GM12875 (cell line): ENCODE data around the gene VRK1.

Experiments used
- H3K4me3 ChIP-seq: one replicate; pipeline ENCODE4 v1.5.1; 2011; ENCODE audit warnings: low read depth, low read length, control low read depth
- TF ChIP-seq, protein P1 (sequence below): IDR thresholded peaks from 2 replicates; pipeline ENCODE4 v1.5.1; 2011; ENCODE audit warnings: low read depth, mild to moderate bottlenecking, control low read depth, inconsistent platforms, low read length, moderate library complexity, borderline replicate concordance; ENCODE audit not compliant: insufficient read depth

Gene VRK1

DNA sequence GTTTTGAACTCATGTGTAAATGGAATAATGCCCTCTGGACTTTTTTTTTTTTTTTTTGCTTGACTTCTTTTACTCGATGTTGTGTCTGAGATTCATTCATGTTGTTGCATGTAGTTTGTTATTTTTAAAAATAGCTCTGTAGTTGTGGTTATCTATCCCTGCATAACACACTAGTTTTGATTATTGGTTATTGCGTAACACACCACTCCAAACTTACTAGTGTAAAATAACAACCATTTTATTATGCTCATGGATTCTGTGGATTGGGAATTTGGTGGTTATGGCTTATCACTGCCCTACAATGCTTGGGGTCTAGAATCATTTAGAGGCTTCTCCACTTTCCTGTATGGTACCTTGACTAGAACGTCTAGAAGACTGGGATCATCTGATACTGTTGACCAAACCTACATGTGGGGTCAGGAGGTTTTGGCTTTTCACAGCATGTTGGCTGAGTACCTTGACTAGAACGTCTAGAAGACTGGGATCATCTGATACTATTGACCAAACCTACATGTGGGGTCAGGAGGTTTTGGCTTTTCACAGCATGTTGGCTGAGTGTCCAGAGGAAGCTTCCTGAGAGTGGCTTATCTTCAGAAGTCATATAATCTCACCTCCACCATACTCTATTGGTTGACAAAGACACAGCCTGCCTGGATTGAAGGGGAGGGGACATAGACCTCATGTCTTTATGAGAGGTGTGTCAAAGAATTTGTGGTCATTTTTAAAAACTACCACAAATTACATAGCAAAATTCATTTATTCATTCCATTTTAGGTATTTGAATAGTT is 11.6 kb downstream of the VRK1 start:
- no peak overlapping the region for H3K4me3 ChIP-seq
- TF ChIP-seq, protein P1, sequence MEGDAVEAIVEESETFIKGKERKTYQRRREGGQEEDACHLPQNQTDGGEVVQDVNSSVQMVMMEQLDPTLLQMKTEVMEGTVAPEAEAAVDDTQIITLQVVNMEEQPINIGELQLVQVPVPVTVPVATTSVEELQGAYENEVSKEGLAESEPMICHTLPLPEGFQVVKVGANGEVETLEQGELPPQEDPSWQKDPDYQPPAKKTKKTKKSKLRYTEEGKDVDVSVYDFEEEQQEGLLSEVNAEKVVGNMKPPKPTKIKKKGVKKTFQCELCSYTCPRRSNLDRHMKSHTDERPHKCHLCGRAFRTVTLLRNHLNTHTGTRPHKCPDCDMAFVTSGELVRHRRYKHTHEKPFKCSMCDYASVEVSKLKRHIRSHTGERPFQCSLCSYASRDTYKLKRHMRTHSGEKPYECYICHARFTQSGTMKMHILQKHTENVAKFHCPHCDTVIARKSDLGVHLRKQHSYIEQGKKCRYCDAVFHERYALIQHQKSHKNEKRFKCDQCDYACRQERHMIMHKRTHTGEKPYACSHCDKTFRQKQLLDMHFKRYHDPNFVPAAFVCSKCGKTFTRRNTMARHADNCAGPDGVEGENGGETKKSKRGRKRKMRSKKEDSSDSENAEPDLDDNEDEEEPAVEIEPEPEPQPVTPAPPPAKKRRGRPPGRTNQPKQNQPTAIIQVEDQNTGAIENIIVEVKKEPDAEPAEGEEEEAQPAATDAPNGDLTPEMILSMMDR = no peak

DNA sequence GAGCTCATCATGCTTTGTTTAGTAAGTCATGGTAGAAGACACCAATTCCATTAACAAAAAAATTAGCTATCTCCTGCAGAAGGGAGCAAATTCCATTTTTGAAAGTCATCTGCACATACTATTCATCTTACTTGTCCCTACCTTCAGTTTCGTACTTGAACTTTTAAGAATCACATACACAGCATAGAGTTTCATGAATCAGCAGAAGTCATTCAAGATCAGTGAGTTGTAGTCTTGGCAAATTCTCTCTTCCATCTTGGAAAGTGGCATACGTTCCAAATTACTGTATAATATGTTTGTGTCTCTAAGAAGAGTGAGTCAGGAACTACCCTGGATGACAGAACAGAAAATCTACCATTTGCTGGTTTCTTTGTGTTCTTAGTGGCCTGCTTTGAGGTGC is 14.1 kb downstream of the VRK1 start:
- no peak overlapping the region for H3K4me3 ChIP-seq
- TF ChIP-seq, protein P1 = no peak

DNA sequence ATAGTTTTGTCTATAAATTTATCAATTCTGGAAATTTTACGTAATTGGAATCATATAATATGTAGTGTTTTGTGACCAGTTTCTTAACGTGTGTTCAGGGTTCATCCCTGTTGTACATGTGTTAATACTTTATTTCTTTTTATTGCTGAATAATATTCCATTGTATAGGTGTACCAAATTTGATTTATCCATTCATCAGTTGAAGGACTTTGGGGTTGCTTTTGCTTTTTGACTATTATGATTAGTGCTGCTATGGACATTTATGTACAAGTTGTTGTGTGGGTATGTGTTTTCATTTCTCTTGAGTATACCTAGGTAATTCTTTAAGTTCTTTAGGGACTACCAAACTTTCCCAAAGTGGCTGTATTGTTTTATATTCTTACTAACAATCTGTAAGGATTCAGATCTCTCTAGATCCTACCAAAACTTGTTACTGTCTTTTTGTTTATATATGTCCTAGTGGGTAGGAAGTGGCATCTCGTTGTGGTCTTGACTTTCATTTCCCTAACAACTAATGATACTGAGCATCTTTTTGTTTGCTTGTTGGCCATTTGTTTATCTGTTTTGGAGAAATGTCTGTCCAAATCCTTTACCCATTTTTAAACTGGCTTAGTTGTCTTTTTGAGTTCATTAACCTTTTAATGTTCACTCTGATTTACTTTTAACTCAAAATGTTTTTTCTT is 14.9 kb downstream of the VRK1 start:
- TF ChIP-seq, protein P1 = no peak
- no peak overlapping the region for H3K4me3 ChIP-seq

DNA sequence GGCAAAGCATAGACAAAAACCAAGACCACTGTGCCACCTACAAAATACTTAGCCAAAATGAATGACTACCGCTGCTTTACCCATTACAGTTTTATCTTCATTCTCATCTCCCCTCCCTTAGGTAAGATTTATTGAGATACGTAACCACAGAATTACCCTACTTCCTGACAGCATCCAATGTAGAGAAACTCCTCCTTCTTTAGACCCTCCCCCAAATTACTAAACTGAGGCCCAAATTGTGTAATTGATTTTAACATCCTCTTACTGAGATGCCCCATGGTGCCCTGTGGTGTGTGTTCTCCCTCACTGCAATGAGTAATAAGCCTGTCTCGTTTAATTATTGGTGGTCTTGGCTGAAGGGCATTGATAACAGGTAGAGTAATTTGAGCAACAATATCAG is 19.1 kb downstream of the VRK1 start:
- H3K4me3 ChIP-seq = no peak overlapping the region
- TF ChIP-seq, protein P1 = no peak

DNA sequence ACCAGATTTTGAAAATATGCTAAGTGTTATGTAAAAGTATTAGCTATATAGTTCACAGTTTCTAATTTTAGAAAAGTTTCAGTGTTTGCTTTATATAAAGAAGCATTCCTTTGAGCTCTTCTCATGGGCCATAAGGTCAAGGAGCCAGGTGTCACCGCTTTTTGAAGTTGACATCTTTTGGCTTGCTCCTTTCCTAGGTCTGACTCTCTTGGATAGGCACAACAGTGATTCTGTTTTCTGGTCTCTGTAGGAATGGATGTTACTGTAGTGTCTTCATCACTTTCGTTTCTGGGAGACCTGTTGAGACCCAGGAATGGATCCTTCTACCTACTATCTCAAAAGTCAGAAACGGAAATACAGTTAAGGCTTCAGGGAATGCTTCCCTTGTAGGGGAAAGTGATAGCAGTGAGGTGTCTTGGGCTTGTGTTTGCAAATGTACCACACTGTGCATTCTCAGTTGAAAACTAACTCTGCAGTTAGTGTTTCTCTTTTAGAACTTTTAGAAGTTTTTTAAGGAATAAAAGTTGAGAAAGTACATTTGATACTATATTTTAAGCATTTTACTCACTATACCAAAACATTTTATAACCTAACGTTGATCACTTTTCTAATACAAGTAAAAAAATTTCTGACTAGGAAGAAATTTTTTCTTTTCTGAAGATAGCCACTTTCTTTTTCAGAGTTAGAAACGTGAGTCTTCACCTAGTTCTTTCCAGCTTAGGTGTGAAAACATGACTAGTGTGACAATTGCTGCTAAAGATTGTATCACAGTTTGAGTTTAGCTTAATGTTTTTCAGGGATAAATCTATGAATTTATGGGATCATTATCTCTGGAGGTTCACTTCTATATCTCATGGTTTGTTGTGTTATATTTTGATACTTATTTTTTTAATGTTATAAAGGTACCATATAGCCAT is 20.8 kb downstream of the VRK1 start:
- no peak overlapping the region for H3K4me3 ChIP-seq
- TF ChIP-seq, protein P1 = no peak

DNA sequence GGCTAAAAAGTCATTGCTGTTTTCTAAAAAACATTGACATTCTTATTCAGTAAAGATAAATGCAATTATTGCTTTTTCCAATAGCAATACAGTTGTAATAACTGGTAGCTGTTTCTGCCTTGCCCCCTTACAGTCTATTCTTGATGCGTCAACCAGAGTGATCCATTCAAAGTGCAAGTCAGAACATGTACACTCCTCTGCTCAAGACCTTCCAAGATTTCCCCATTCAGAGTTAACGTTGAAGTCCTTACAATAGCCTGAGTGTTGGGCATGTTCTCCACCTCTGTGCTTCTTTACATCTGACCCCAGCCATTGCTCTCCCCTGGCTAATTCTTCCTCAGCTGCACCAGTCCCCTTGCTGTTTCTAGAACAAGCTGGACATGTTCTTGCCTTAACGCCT is 24.3 kb downstream of the VRK1 start:
- no peak overlapping the region for H3K4me3 ChIP-seq
- TF ChIP-seq, protein P1 = no peak
